Loucy (cell line): ENCODE data around the gene FBXO31.

ENCODE experiments used
- H2AFZ ChIP-seq: fragments of 200-600 bp; sonication (generic); 2 replicates; pipeline ENCODE4 v1.6.0; 2016; ENCODE audit warnings: antibody characterized with exemption, mild to moderate bottlenecking, low read length, moderate library complexity
- H3F3A ChIP-seq: fragments of 200-600 bp; 2 replicates; pipeline ENCODE4 v1.6.0; 2016; ENCODE audit warnings: antibody characterized with exemption, low read depth, mild to moderate bottlenecking
- H3K27me3 ChIP-seq: fragments of 200-600 bp; sonication (generic); 2 replicates; pipeline ENCODE4 v1.6.1; 2014; ENCODE audit warnings: low read length, mild to moderate bottlenecking; ENCODE audit not compliant: insufficient read depth, poor library complexity, severe bottlenecking
- H3K36me3 ChIP-seq: fragments of 200-600 bp; sonication (generic); 2 replicates; pipeline ENCODE4 v1.6.1; 2016; ENCODE audit warnings: low read length; ENCODE audit not compliant: insufficient read depth
- H3K4me1 ChIP-seq: fragments of 200-600 bp; sonication (generic); 2 replicates; pipeline ENCODE4 v1.5.1; 2014; ENCODE audit warnings: low read length, mild to moderate bottlenecking; ENCODE audit not compliant: insufficient read depth, poor library complexity, severe bottlenecking
- H3K4me2 ChIP-seq: fragments of 200-600 bp; sonication (generic); 2 replicates; pipeline ENCODE4 v1.6.0; 2014; ENCODE audit warnings: antibody characterized with exemption, low read length, low read depth, mild to moderate bottlenecking; ENCODE audit not compliant: poor library complexity, severe bottlenecking
- H3K4me3 ChIP-seq: fragments of 200-600 bp; sonication (generic); 2 replicates; pipeline ENCODE4 v1.5.1; 2014; ENCODE audit warnings: low read length, mild to moderate bottlenecking, mixed read lengths; ENCODE audit not compliant: poor library complexity, severe bottlenecking
- H3K79me2 ChIP-seq: fragments of 200-600 bp; sonication (generic); 2 replicates; pipeline ENCODE4 v1.6.1; 2014; ENCODE audit warnings: low read length; ENCODE audit not compliant: insufficient read depth
- H3K9ac ChIP-seq: fragments of 200-600 bp; sonication (generic); 2 replicates; pipeline ENCODE4 v1.6.0; 2014; ENCODE audit warnings: mild to moderate bottlenecking, low read depth, low read length, moderate library complexity; ENCODE audit not compliant: poor library complexity, severe bottlenecking
- H3K9me2 ChIP-seq: fragments of 200-600 bp; sonication (generic); replicated peaks from 2 replicates; pipeline ENCODE4 v1.6.1; 2016; ENCODE audit warnings: low read depth, low read length, mixed read lengths
- H3K9me3 ChIP-seq: fragments of 200-600 bp; sonication (generic); 2 replicates; pipeline ENCODE4 v1.6.1; 2014; ENCODE audit warnings: mild to moderate bottlenecking, antibody characterized with exemption, low read length, low read depth; ENCODE audit not compliant: insufficient read depth
- H4K20me1 ChIP-seq: fragments of 200-600 bp; sonication (generic); 2 replicates; pipeline ENCODE4 v1.6.0; 2014; ENCODE audit warnings: antibody characterized with exemption, low read length, mild to moderate bottlenecking; ENCODE audit not compliant: insufficient read depth, poor library complexity, severe bottlenecking
- EZH2phosphoT487 ChIP-seq: fragments of 200-600 bp; IDR thresholded peaks from 2 replicates; pipeline ENCODE4 v1.6.1; 2018; ENCODE audit warnings: antibody characterized with exemption, mild to moderate bottlenecking, moderate library complexity, borderline replicate concordance
- TF ChIP-seq, protein P1 (sequence below): fragments of 200-600 bp; sonication (generic); conservative IDR thresholded peaks from 2 replicates; pipeline ENCODE4 v1.5.1; 2014; ENCODE audit warnings: mild to moderate bottlenecking, antibody characterized with exemption, low read length

Gene FBXO31

DNA sequence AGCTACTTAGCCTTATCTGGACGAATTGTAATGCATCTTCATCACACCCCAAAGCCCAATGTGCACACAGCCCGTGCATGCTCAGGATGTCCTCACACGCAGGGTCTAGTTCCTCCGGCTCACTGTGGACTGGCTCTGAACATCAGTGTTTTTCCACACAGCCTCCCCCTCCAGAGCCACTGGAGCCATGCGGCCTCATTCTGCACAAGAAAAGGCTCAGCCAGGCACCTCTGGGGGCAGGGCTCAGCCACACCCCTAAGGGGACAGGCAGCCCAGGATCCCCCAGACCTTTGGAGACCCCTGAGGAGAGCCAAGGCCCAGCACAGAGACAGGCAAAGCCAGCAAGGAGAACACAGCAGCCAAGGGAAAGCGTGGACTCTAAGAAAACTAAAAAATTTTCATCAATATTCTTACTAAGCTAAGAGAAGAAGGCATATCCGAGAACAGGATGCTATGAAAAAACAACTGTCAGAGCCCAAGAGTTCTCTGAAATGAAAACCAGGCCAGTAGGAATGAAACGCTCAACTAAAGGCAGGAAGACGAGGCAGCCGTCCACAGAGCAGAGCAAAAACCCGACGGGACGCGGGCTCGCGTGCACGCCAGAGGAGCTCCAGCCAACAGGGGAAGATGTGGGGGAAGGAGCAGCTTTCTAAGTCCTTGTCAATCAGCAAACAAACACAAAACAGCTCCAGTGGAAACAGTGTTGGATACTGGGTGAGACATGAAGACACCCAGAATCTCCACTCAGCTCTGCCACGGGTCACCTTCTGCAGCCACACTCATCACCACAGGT, 43.0 kb upstream of the FBXO31 start:
- H3K4me1 ChIP-seq: peaks cover 13% of the 10 kb centered on the region
- TF ChIP-seq, protein P1, sequence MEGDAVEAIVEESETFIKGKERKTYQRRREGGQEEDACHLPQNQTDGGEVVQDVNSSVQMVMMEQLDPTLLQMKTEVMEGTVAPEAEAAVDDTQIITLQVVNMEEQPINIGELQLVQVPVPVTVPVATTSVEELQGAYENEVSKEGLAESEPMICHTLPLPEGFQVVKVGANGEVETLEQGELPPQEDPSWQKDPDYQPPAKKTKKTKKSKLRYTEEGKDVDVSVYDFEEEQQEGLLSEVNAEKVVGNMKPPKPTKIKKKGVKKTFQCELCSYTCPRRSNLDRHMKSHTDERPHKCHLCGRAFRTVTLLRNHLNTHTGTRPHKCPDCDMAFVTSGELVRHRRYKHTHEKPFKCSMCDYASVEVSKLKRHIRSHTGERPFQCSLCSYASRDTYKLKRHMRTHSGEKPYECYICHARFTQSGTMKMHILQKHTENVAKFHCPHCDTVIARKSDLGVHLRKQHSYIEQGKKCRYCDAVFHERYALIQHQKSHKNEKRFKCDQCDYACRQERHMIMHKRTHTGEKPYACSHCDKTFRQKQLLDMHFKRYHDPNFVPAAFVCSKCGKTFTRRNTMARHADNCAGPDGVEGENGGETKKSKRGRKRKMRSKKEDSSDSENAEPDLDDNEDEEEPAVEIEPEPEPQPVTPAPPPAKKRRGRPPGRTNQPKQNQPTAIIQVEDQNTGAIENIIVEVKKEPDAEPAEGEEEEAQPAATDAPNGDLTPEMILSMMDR: no peak
- TF ChIP-seq EZH2phosphoT487: no peak
- no peak overlapping the region for H3K4me2 ChIP-seq
- no peaks in the 10 kb centered on the region for H3F3A ChIP-seq
- H3K27me3 ChIP-seq: no peaks in the 10 kb centered on the region
- no peak overlapping the region for H2AFZ ChIP-seq
- H4K20me1 ChIP-seq: no peaks in the 10 kb centered on the region
- H3K9ac ChIP-seq: no peak overlapping the region
- no peak overlapping the region for H3K4me3 ChIP-seq
- no peaks in the 10 kb centered on the region for H3K36me3 ChIP-seq
- no peaks in the 10 kb centered on the region for H3K9me3 ChIP-seq
- H3K9me2 ChIP-seq: no peaks in the 10 kb centered on the region
- no peaks in the 10 kb centered on the region for H3K79me2 ChIP-seq

DNA sequence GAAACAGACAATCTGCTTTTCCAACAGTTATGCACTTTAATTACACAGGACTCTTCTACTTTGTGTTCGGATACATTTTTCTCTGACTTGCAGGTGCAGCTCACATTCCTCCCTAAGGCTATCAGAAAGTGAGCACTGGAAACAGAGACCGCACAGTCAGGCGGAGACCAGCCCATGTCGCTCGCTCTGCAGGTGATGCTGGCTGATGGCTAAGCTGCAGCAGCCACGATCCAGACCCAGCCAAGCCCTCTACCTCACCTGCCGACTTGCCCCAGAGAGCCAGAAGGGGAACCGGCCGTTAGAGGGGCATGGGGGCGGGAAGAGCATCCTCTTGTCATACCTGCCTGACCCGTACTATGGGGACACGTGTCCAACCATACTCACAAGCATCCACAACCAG, 42.4 kb upstream of the FBXO31 start:
- H3K27me3 ChIP-seq: no peaks in the 10 kb centered on the region
- peaks cover 13% of the 10 kb centered on the region for H3K4me1 ChIP-seq
- no peaks in the 10 kb centered on the region for H3F3A ChIP-seq
- H3K4me2 ChIP-seq: no peak overlapping the region
- no peaks in the 10 kb centered on the region for H3K9me2 ChIP-seq
- H3K4me3 ChIP-seq: no peak overlapping the region
- TF ChIP-seq, protein P1: no peak
- no peak for TF ChIP-seq EZH2phosphoT487
- no peak overlapping the region for H3K9ac ChIP-seq
- H4K20me1 ChIP-seq: no peaks in the 10 kb centered on the region
- no peaks in the 10 kb centered on the region for H3K79me2 ChIP-seq
- H3K9me3 ChIP-seq: no peaks in the 10 kb centered on the region
- H2AFZ ChIP-seq: no peak overlapping the region
- no peaks in the 10 kb centered on the region for H3K36me3 ChIP-seq

DNA sequence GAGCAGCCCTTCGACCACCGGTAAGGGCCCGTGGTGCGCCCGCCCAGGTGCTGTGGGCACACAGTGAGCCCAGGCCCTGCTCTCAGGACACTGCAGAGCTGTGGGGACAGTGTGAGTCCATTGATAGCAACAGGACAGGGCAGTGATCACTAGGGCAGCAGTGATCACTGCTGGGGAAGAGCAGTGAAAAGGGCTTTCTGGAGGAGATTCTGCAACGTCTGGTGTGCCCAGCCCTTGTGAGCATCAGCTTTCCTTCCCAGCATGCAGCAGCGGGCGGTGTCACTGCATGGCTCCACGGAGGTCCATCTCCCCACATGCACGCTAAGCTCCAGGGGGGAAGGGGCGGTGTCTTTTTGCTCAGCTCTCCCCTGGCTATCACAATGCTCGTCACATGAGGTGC, 40.7 kb upstream of the FBXO31 start:
- H3K4me3 ChIP-seq: no peak overlapping the region
- no peaks in the 10 kb centered on the region for H3K27me3 ChIP-seq
- H3K36me3 ChIP-seq: no peaks in the 10 kb centered on the region
- H3K9ac ChIP-seq: no peak overlapping the region
- no peaks in the 10 kb centered on the region for H3F3A ChIP-seq
- no peaks in the 10 kb centered on the region for H3K79me2 ChIP-seq
- TF ChIP-seq, protein P1: no peak
- TF ChIP-seq EZH2phosphoT487: no peak
- peaks cover 12% of the 10 kb centered on the region for H3K4me1 ChIP-seq
- H2AFZ ChIP-seq: no peak overlapping the region
- H3K4me2 ChIP-seq: no peak overlapping the region
- H4K20me1 ChIP-seq: no peaks in the 10 kb centered on the region
- H3K9me2 ChIP-seq: no peaks in the 10 kb centered on the region
- H3K9me3 ChIP-seq: no peaks in the 10 kb centered on the region
